ENCODE data around the gene CIP2A.

- TF ChIP-seq POLR2A (IDR thresholded peaks at IDR 0.05; ENCODE audit: low read depth) (no peak), CTCF (IDR thresholded peaks at IDR 0.05) (no peak), EP300 (IDR thresholded peaks at IDR 0.05) (no peak), POLR2AphosphoS5 (IDR thresholded peaks at IDR 0.05) (no peak)
These were observed 40.9 kb downstream of the CIP2A start for GRCh38 chr3:108548304-108548703.
